IMR-90 (cell line): ENCODE measurements around the gene RTN3. TPM values are rescaled to one million over a fixed set of nuclear protein-coding genes. Genes with fewer than 3 reads are reported as not detected.

ENCODE experiments used
- ATAC-seq: fragments of 200-7000 bp; cut with Tn5 transposase; 2 replicates; pipeline ENCODE4 v1.9.1; 2020; ENCODE audit warnings: low read depth, mild to moderate bottlenecking, moderate library complexity
- BruUV-seq: library from RNA; stranded (reverse); fragments of 400-500 nt; replicated peaks from 2 replicates; lab custom pipeline; 2021; lab: Mats Ljungman, UMichigan
- CTCF ChIA-PET: fragments of 300-600 bp; formaldehyde crosslinking; extraction: SDS; loops from one replicate; lab custom pipeline; 2021; ENCODE audit warnings: antibody characterized with exemption; lab: Yijun Ruan, JAX
- POLR2A ChIA-PET: fragments of 300-600 bp; sonication (Branson Sonifier 250); formaldehyde crosslinking; loops from one replicate; lab custom pipeline; 2022; ENCODE audit warnings: antibody characterized with exemption; ENCODE audit not compliant: unreplicated experiment; lab: Charles Lee
- DNase-seq: peaks from one replicate; pipeline ENCODE4 v3.0.0; 2013
- H2AFZ ChIP-seq: replicated peaks from 2 replicates; pipeline ENCODE3; 2013; ENCODE audit warnings: low read length, mild to moderate bottlenecking; ENCODE audit not compliant: poor library complexity
- H2AK5ac ChIP-seq: 2 replicates; pipeline ENCODE4 v1.6.1; 2013; ENCODE audit warnings: low read depth, low read length, inconsistent platforms
- H2AK9ac ChIP-seq: replicated peaks from 2 replicates; pipeline ENCODE3; 2013; ENCODE audit warnings: mild to moderate bottlenecking, low read depth, low read length, moderate library complexity; ENCODE audit not compliant: poor library complexity
- H2BK120ac ChIP-seq: 2 replicates; pipeline ENCODE4 v1.6.1; 2013; ENCODE audit warnings: low read depth, low read length, inconsistent platforms
- H2BK15ac ChIP-seq: 3 replicates; pipeline ENCODE4 v1.6.1; 2013; ENCODE audit warnings: low read depth, low read length, inconsistent platforms
- H2BK20ac ChIP-seq: 2 replicates; pipeline ENCODE4 v1.6.1; 2013; ENCODE audit warnings: low read depth, mild to moderate bottlenecking, inconsistent platforms, low read length, moderate library complexity
- H2BK5ac ChIP-seq: 2 replicates; pipeline ENCODE4 v1.6.1; 2013; ENCODE audit warnings: mild to moderate bottlenecking, low read depth, low read length, inconsistent platforms; ENCODE audit not compliant: poor library complexity, severe bottlenecking
- H3K14ac ChIP-seq: replicated peaks from 2 replicates; pipeline ENCODE4 v1.6.1; 2013; ENCODE audit warnings: low read depth, low read length, inconsistent platforms
- H3K18ac ChIP-seq: 2 replicates; pipeline ENCODE4 v1.6.1; 2013; ENCODE audit warnings: low read depth, low read length, control low read depth
- H3K23ac ChIP-seq: 2 replicates; pipeline ENCODE4 v1.6.1; 2013; ENCODE audit warnings: low read depth, low read length, inconsistent platforms
- H3K27ac ChIP-seq: 2 replicates; pipeline ENCODE4 v1.5.1; 2013; ENCODE audit warnings: mild to moderate bottlenecking, control low read depth, low read length; ENCODE audit not compliant: insufficient read depth
- H3K27me3 ChIP-seq: 2 replicates; pipeline ENCODE4 v1.6.1; 2013; ENCODE audit warnings: low read length; ENCODE audit not compliant: control insufficient read depth, insufficient read depth
- H3K36me3 ChIP-seq: 2 replicates; pipeline ENCODE4 v1.6.1; 2013; ENCODE audit warnings: low read length, mixed read lengths; ENCODE audit not compliant: control insufficient read depth, insufficient read depth
- H3K4ac ChIP-seq: 2 replicates; pipeline ENCODE4 v1.6.1; 2013; ENCODE audit warnings: low read depth, low read length, inconsistent platforms
- H3K4me1 ChIP-seq: 2 replicates; pipeline ENCODE4 v1.6.1; 2013; ENCODE audit warnings: low read length, mixed read lengths; ENCODE audit not compliant: control insufficient read depth, insufficient read depth
- H3K4me2 ChIP-seq: 2 replicates; pipeline ENCODE4 v1.6.1; 2013; ENCODE audit warnings: low read depth, mild to moderate bottlenecking, control low read depth, low read length, moderate library complexity
- H3K4me3 ChIP-seq: 2 replicates; pipeline ENCODE4 v1.5.1; 2013; ENCODE audit warnings: low read depth, mild to moderate bottlenecking, control low read depth, low read length, moderate library complexity; ENCODE audit not compliant: insufficient read depth
- H3K56ac ChIP-seq: 2 replicates; pipeline ENCODE4 v1.6.1; 2013; ENCODE audit warnings: low read length, inconsistent platforms; ENCODE audit not compliant: insufficient read depth; ENCODE audit errors: extremely low read depth
- H3K79me1 ChIP-seq, 2 experiments: 2 replicates each; pipeline ENCODE4 v1.6.1; 2013; ENCODE audit warnings: low read length in 2 of 2, inconsistent platforms in 1 of 2, low read depth in 1 of 2
- H3K9ac ChIP-seq: 2 replicates; pipeline ENCODE4 v1.6.1; 2013; ENCODE audit warnings: low read depth, low read length, control low read depth
- H3K9me1 ChIP-seq: 2 replicates; pipeline ENCODE4 v1.6.1; 2013; ENCODE audit warnings: low read length, inconsistent platforms; ENCODE audit not compliant: insufficient read depth
- H3K9me3 ChIP-seq: 2 replicates; pipeline ENCODE4 v1.6.1; 2013; ENCODE audit warnings: low read length; ENCODE audit not compliant: control insufficient read depth, insufficient read depth
- H4K20me1 ChIP-seq: 2 replicates; pipeline ENCODE4 v1.6.1; 2013; ENCODE audit warnings: low read length, inconsistent platforms; ENCODE audit not compliant: insufficient read depth
- H4K5ac ChIP-seq: 2 replicates; pipeline ENCODE4 v1.6.1; 2013; ENCODE audit warnings: mild to moderate bottlenecking, low read depth, low read length, control low read depth
- H4K8ac ChIP-seq, 2 experiments: 2 replicates each; pipeline ENCODE4 v1.6.1; 2013; ENCODE audit warnings: low read depth in 2 of 2, low read length in 2 of 2, control low read depth in 1 of 2, inconsistent platforms in 1 of 2
- H4K91ac ChIP-seq: 2 replicates; pipeline ENCODE4 v1.6.1; 2013; ENCODE audit warnings: low read depth, low read length, inconsistent platforms; ENCODE audit not compliant: insufficient read depth
- BHLHE40 ChIP-seq: fragments of 150-350 bp; IDR thresholded peaks from 2 replicates; pipeline ENCODE4 v1.6.1; 2016; ENCODE audit warnings: mild to moderate bottlenecking, low read depth, low read length
- CEBPB ChIP-seq: IDR thresholded peaks from 2 replicates; pipeline ENCODE4 v1.6.1; 2012; ENCODE audit warnings: low read depth, low read length, improper control_type of control experiment
- CHD1 ChIP-seq: IDR thresholded peaks from 2 replicates; pipeline ENCODE4 v1.6.1; 2012; ENCODE audit warnings: low read depth, low read length, improper control_type of control experiment
- FOS ChIP-seq: fragments of 150-350 bp; IDR thresholded peaks from 2 replicates; pipeline ENCODE4 v1.6.1; 2016; ENCODE audit warnings: low read depth, low read length
- MAFK ChIP-seq: IDR thresholded peaks from 2 replicates; pipeline ENCODE4 v1.6.1; 2012; ENCODE audit warnings: low read depth, low read length, improper control_type of control experiment
- MAZ ChIP-seq: IDR thresholded peaks from 2 replicates; pipeline ENCODE4 v1.6.1; 2012; ENCODE audit warnings: low read depth, mild to moderate bottlenecking, low read length, improper control_type of control experiment, moderate library complexity, borderline replicate concordance
- MXI1 ChIP-seq: IDR thresholded peaks from 2 replicates; pipeline ENCODE4 v1.6.1; 2012; ENCODE audit warnings: low read depth, mild to moderate bottlenecking, low read length, moderate library complexity, borderline replicate concordance
- NFE2L2 ChIP-seq: fragments of 150-350 bp; IDR thresholded peaks from 2 replicates; pipeline ENCODE4 v1.6.1; 2016; ENCODE audit warnings: low read depth, mild to moderate bottlenecking, low read length
- POLR2A ChIP-seq: IDR thresholded peaks from 2 replicates; pipeline ENCODE4 v1.6.1; 2012; ENCODE audit warnings: mild to moderate bottlenecking, low read depth, low read length
- RAD21 ChIP-seq: IDR thresholded peaks from 2 replicates; pipeline ENCODE4 v1.6.1; 2012; ENCODE audit warnings: low read length, improper control_type of control experiment
- RCOR1 ChIP-seq: IDR thresholded peaks from 2 replicates; pipeline ENCODE4 v1.6.1; 2012; ENCODE audit warnings: mild to moderate bottlenecking, low read length, improper control_type of control experiment; ENCODE audit not compliant: insufficient replicate concordance
- RFX5 ChIP-seq: IDR thresholded peaks from 2 replicates; pipeline ENCODE4 v1.8.0; 2012; ENCODE audit warnings: low read depth, mild to moderate bottlenecking, low read length, moderate library complexity
- WGBS, 2 experiments: methylation state at CpG; one replicate each; pipeline versions ENCODE4 v1.1.5 to v1.1.7; 2013; ENCODE audit warnings: missing lambda C conversion rate in 2 of 2; ENCODE audit not compliant: insufficient read length in 1 of 2; ENCODE audit errors: extremely low coverage in 2 of 2; 5-methylcytosine and 5-hydroxymethylcytosine counted together
- dilution Hi-C: fragments of 300-500 bp; cut with HindIII; formaldehyde crosslinking; loops from one replicate; pipeline ENCODE4 v1.14.3; 2018; ENCODE audit warnings: low sequenced_read_pairs; ENCODE audit not compliant: unreplicated experiment
- in situ Hi-C: fragments of 300-500 bp; cut with MboI; formaldehyde crosslinking; loops from 3 replicates; pipeline ENCODE4 v1.14.3; 2019; ENCODE audit warnings: low sequenced_read_pairs, inconsistent platforms, mixed read lengths
- intact Hi-C: fragments of 100-400 bp; cut with micrococcal nuclease; formaldehyde crosslinking; loops from 2 replicates; pipeline ENCODE4 v1.10.0; 2022
- polyA plus RNA-seq, 3 experiments: library from polyadenylated mRNA; depleted of rRNA; stranded (reverse); fragments of >200 nt; gene quantifications; 2 replicates each; pipeline ENCODE4 v1.2.3, GENCODE V29; 2012; ENCODE audit warnings: low replicate concordance in 1 of 3
- total RNA-seq: library from RNA; depleted of rRNA; stranded (reverse); fragments of >200 nt; gene quantifications from 2 replicates; pipeline ENCODE4 v1.2.3, GENCODE V29; 2012
- TF ChIP-seq, protein P1 (sequence below): fragments of 150-350 bp; IDR thresholded peaks from 2 replicates; pipeline ENCODE4 v1.6.1; 2016; ENCODE audit warnings: low read depth, mild to moderate bottlenecking, low read length, moderate library complexity, borderline replicate concordance
- TF ChIP-seq, protein P2 (sequence below): conservative IDR thresholded peaks from 2 replicates; pipeline ENCODE4 v1.5.1; 2012; ENCODE audit warnings: mild to moderate bottlenecking, low read depth, low read length, improper control_type of control experiment

Gene RTN3
- total and polyA plus RNA-seq, 2 of the 4 experiments (the other 2 are of a cell fraction), result 31.2 to 64.6 TPM

DNA sequence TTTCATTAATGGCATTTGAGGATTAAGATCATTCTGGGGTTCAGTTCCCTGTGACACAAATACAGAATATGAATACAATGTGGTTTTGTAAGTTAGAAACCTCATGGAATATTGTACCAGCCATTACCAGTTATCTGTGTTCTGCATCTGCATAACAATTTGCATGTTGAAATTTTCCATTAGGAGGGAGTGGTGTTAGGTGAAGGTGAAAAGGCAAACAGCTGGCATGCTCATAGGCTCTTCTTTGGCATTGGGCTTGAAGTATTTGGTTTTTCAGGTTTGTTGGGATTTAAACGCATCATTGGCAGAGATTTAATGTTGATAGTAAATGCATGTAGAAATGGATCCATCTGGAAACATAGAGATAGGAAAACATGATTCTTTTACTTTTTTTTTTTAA is 18.6 kb downstream of the RTN3 start:
- Histone ChIP-seq H3K4me1 (no peaks in the 10 kb centered on the region; the same call in 1 of the 2 replicates), H3K79me1 (peaks cover 26 to 50% of the 10 kb centered on the region in 2 experiments), H3K18ac (no peak overlapping the region), H2AK5ac (no peak overlapping the region), H4K91ac (no peak overlapping the region), H2BK5ac (no peak overlapping the region), H3K56ac (no peak overlapping the region), H2BK20ac (no peak overlapping the region), H2AK9ac (no peak overlapping the region), H4K5ac (no peak overlapping the region), H3K23ac (no peak overlapping the region), H2AFZ (no peak overlapping the region), H4K20me1 (peaks cover 8% of the 10 kb centered on the region; the same call in 1 of the 2 replicates), H3K9ac (no peak overlapping the region), H3K27ac (no peak overlapping the region), H3K14ac (no peak overlapping the region), H3K4me3 (no peak overlapping the region), H2BK15ac (no peak overlapping the region), H3K9me3 (no peaks in the 10 kb centered on the region), H3K36me3 (no peaks in the 10 kb centered on the region), H3K4ac (no peak overlapping the region), H2BK120ac (no peak overlapping the region), H3K9me1 (peaks cover 3% of the 10 kb centered on the region), H3K27me3 (no peaks in the 10 kb centered on the region), H4K8ac (no peak overlapping the region), H3K4me2 (no peak overlapping the region)
- no CpG with 5 or more reads among the region's 1 CpG for WGBS, 2 experiments
- in situ Hi-C loops, result no loop called here
- no peak for ATAC-seq
- TF ChIP-seq POLR2A (no peak), NFE2L2 (no peak), MAZ (no peak), MXI1 (no peak), MAFK (no peak), CHD1 (no peak), FOS (no peak), RCOR1 (no peak), RAD21 (no peak), BHLHE40 (no peak), RFX5 (no peak), CEBPB (no peak)
- TF ChIP-seq, protein P1, sequence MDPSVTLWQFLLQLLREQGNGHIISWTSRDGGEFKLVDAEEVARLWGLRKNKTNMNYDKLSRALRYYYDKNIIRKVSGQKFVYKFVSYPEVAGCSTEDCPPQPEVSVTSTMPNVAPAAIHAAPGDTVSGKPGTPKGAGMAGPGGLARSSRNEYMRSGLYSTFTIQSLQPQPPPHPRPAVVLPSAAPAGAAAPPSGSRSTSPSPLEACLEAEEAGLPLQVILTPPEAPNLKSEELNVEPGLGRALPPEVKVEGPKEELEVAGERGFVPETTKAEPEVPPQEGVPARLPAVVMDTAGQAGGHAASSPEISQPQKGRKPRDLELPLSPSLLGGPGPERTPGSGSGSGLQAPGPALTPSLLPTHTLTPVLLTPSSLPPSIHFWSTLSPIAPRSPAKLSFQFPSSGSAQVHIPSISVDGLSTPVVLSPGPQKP, result no peak
- TF ChIP-seq, protein P2, sequence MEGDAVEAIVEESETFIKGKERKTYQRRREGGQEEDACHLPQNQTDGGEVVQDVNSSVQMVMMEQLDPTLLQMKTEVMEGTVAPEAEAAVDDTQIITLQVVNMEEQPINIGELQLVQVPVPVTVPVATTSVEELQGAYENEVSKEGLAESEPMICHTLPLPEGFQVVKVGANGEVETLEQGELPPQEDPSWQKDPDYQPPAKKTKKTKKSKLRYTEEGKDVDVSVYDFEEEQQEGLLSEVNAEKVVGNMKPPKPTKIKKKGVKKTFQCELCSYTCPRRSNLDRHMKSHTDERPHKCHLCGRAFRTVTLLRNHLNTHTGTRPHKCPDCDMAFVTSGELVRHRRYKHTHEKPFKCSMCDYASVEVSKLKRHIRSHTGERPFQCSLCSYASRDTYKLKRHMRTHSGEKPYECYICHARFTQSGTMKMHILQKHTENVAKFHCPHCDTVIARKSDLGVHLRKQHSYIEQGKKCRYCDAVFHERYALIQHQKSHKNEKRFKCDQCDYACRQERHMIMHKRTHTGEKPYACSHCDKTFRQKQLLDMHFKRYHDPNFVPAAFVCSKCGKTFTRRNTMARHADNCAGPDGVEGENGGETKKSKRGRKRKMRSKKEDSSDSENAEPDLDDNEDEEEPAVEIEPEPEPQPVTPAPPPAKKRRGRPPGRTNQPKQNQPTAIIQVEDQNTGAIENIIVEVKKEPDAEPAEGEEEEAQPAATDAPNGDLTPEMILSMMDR, result no peak
- no peak for DNase-seq
- POLR2A ChIA-PET, result no interaction called here
- no TSS peak for BruUV-seq
- intact Hi-C loops, result no loop called here
- dilution Hi-C loops, result no loop called here
- CTCF ChIA-PET, result no interaction called here
